ENCODE results near the gene ETV5. TPM values are rescaled to one million over a fixed set of nuclear protein-coding genes. Genes with fewer than 3 reads are reported as not detected.

The ETV5 gene
- 10 to 100 TPM in 2 of 6 experiments, 1 to 10 TPM in 4; 4.5 to 15.4 (median 8.2) TPM for total RNA-seq
- long read RNA-seq: 0 reads

- H3K9me3 ChIP-seq: no peaks in the 10 kb centered on the region
- no peaks in the 10 kb centered on the region for H3K36me3 ChIP-seq
- peak; percentile 92 to 98 (median 96) for ATAC-seq
- TF ChIP-seq POLR2A (IDR thresholded peaks at IDR 0.05) (peak; percentile 93), CTCF (IDR thresholded peaks at IDR 0.05) (no peak)
- intact Hi-C loops (cut with DNase I): no loop called here
- peak; percentile 99 to 100 (median 100) for DNase-seq
- peak within 1 kb of the TSS; percentile 67 to 74 (median 67) for H3K27ac ChIP-seq
- peaks cover 0 to 15% (median 0%) of the 10 kb centered on the region in 4 donors for H3K4me1 ChIP-seq
- peak within 1 kb of the TSS; percentile 64 to 90 (median 83) for H3K4me3 ChIP-seq
- WGBS (ENCODE audit: insufficient coverage, low coverage, low lambda C conversion rate, missing lambda C conversion rate): 0% methylated on average over 43 of the region's 63 CpGs
- H3K27me3 ChIP-seq: no peaks in the 10 kb centered on the region
Observed at GRCh38 chr3:186108941-186109865, at the start of gene ETV5. Gene ETV5, minus strand, starts transcription at chr3:186109089. Its CDS starts 3,221 bp downstream, at chr3:186105868.

GRCh38 chr3:186154641-186155040 is 45.8 kb upstream of the ETV5 start:
- ATAC-seq: no peak
- intact Hi-C loops (cut with DNase I): no loop called here
- no peak for TF ChIP-seq POLR2A (IDR thresholded peaks at IDR 0.05)
- no peak for TF ChIP-seq CTCF (IDR thresholded peaks at IDR 0.05)

GRCh38 chr3:186152889-186153292 is 44.0 kb upstream of the ETV5 start:
- TF ChIP-seq CTCF (IDR thresholded peaks at IDR 0.05) (no peak), POLR2A (IDR thresholded peaks at IDR 0.05) (no peak)
- DNase-seq: no peak
- Histone ChIP-seq H3K9me3 (no peaks in the 10 kb centered on the region), H3K4me3 (no peak overlapping the region), H3K4me1 (no peaks in the 10 kb centered on the region), H3K36me3 (no peaks in the 10 kb centered on the region), H3K27ac (no peak overlapping the region), H3K27me3 (no peaks in the 10 kb centered on the region)
- peak in 3 of 4 donors; percentile 48 to 58 (median 55) for ATAC-seq
- 45% methylated on average over 4 of the region's 9 CpGs for WGBS (ENCODE audit: insufficient coverage, low coverage, low lambda C conversion rate, missing lambda C conversion rate)
- intact Hi-C loops (cut with DNase I): no loop called here

More at GRCh38 chr3:186154641-186155040, 45.8 kb upstream of the ETV5 start:
- Histone ChIP-seq H3K27me3 (no peaks in the 10 kb centered on the region), H3K9me3 (no peaks in the 10 kb centered on the region), H3K4me3 (no peak overlapping the region), H3K36me3 (no peaks in the 10 kb centered on the region), H3K4me1 (no peaks in the 10 kb centered on the region), H3K27ac (no peak overlapping the region)
- DNase-seq: no peak
- WGBS (ENCODE audit: insufficient coverage, low coverage, low lambda C conversion rate, missing lambda C conversion rate): 88% methylated on average over 2 of the region's 2 CpGs

DNA sequence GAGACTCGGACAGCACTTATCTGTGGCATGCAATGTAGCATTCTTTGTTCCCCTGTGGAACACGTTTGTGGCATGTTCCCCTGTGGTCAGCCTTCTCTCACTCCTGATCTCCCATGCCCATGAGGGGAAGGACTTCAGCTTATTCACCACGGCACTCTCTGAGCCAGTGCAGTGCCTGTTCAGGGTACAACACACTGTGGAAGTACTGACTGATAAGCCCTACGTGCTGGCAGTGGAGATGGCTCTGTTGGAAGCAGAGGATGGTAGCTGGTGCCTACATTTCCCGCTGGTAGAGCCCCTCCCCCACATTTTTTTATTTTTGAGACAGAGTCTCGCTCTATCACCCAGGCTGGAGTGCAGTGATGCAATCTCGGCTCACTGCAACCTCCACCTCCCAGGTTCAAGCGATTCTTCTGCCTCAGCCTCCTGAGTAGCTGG is 43.5 kb upstream of the ETV5 start:
- WGBS (ENCODE audit: insufficient coverage, low coverage, low lambda C conversion rate, missing lambda C conversion rate): 59% methylated on average over 4 of the region's 8 CpGs
- intact Hi-C loops (cut with DNase I): no loop called here
- Histone ChIP-seq H3K27ac (no peak overlapping the region), H3K27me3 (no peaks in the 10 kb centered on the region), H3K4me1 (no peaks in the 10 kb centered on the region), H3K4me3 (no peak overlapping the region), H3K9me3 (no peaks in the 10 kb centered on the region), H3K36me3 (no peaks in the 10 kb centered on the region)
- no peak for ATAC-seq
- no peak for DNase-seq
- TF ChIP-seq POLR2A (IDR thresholded peaks at IDR 0.05) (no peak), CTCF (IDR thresholded peaks at IDR 0.05) (no peak)

Data from right lobe of liver (tissue), 6 donors.